OCI-LY1 (cell line): ENCODE measurements around the gene VKORC1.

Experiments
- H2AFZ ChIP-seq: fragments of 200-600 bp; sonication (generic), shearing (Covaris generic); 2 replicates; pipeline ENCODE4 v1.6.0; 2014; ENCODE audit warnings: antibody characterized with exemption, mild to moderate bottlenecking, low read length
- H3F3A ChIP-seq: fragments of 200-600 bp; sonication (generic), shearing (Covaris generic); 2 replicates; pipeline ENCODE4 v1.6.0; 2014; ENCODE audit warnings: mild to moderate bottlenecking, antibody characterized with exemption, low read length, moderate library complexity; ENCODE audit not compliant: insufficient read depth
- H3K27ac ChIP-seq: fragments of 200-600 bp; sonication (generic); 2 replicates; pipeline ENCODE4 v1.5.1; 2014; ENCODE audit warnings: low read length, mixed run types, mild to moderate bottlenecking, low read depth; ENCODE audit not compliant: poor library complexity, severe bottlenecking
- H3K27me3 ChIP-seq: fragments of 200-600 bp; sonication (generic); 2 replicates; pipeline ENCODE4 v1.6.0; 2014; ENCODE audit warnings: antibody characterized with exemption, mild to moderate bottlenecking, low read length, moderate library complexity; ENCODE audit not compliant: insufficient read depth
- H3K36me3 ChIP-seq: fragments of 200-600 bp; sonication (generic); 2 replicates; pipeline ENCODE4 v1.6.1; 2014; ENCODE audit warnings: mild to moderate bottlenecking, antibody characterized with exemption, low read length, moderate library complexity, mixed read lengths; ENCODE audit not compliant: insufficient read depth
- H3K4me1 ChIP-seq: fragments of 200-600 bp; sonication (generic); 2 replicates; pipeline ENCODE4 v1.5.1; 2014; ENCODE audit warnings: mild to moderate bottlenecking, low read length, moderate library complexity; ENCODE audit not compliant: insufficient read depth, severe bottlenecking
- H3K4me2 ChIP-seq: fragments of 200-600 bp; sonication (generic), shearing (Covaris generic); 2 replicates; pipeline ENCODE4 v1.6.1; 2014; ENCODE audit warnings: low read length
- H3K4me3 ChIP-seq: fragments of 200-600 bp; sonication (generic); 2 replicates; pipeline ENCODE4 v1.5.1; 2014; ENCODE audit warnings: low read length, low read depth, mild to moderate bottlenecking, mixed read lengths; ENCODE audit not compliant: poor library complexity, severe bottlenecking
- H3K79me2 ChIP-seq: fragments of 200-600 bp; shearing (Covaris generic); 2 replicates; pipeline ENCODE4 v1.6.1; 2016; ENCODE audit warnings: mixed run types, low read length, mixed read lengths; ENCODE audit not compliant: insufficient read depth
- H3K9ac ChIP-seq: fragments of 200-600 bp; sonication (generic), shearing (Covaris generic); 2 replicates; pipeline ENCODE4 v1.6.1; 2014; ENCODE audit warnings: mild to moderate bottlenecking, low read length, mixed read lengths
- H3K9me2 ChIP-seq: fragments of 200-600 bp; sonication (generic), shearing (Covaris generic); 2 replicates; pipeline ENCODE4 v1.6.1; 2014; ENCODE audit warnings: low read depth, mild to moderate bottlenecking, low read length, mixed read lengths
- H3K9me3 ChIP-seq: fragments of 200-600 bp; shearing (Covaris generic); 2 replicates; pipeline ENCODE4 v1.6.1; 2014; ENCODE audit warnings: low read length, mixed read lengths
- H4K20me1 ChIP-seq: fragments of 200-600 bp; sonication (generic), shearing (Covaris generic); 2 replicates; pipeline ENCODE4 v1.6.0; 2016; ENCODE audit warnings: mild to moderate bottlenecking, low read length; ENCODE audit not compliant: insufficient read depth
- EZH2 ChIP-seq: fragments of 200-600 bp; sonication (generic), shearing (Covaris generic); IDR thresholded peaks from 2 replicates; pipeline ENCODE4 v1.8.0; 2017; ENCODE audit warnings: borderline replicate concordance, mixed run types, mild to moderate bottlenecking, antibody characterized with exemption, low read length, moderate library complexity, mixed read lengths
- TF ChIP-seq, protein P1 (sequence below): fragments of 200-600 bp; sonication (generic), shearing (Covaris generic); IDR thresholded peaks from 2 replicates; pipeline ENCODE4 v1.5.1; 2017; ENCODE audit warnings: mild to moderate bottlenecking, antibody characterized with exemption, low read length, moderate library complexity, mixed read lengths

Gene VKORC1

DNA sequence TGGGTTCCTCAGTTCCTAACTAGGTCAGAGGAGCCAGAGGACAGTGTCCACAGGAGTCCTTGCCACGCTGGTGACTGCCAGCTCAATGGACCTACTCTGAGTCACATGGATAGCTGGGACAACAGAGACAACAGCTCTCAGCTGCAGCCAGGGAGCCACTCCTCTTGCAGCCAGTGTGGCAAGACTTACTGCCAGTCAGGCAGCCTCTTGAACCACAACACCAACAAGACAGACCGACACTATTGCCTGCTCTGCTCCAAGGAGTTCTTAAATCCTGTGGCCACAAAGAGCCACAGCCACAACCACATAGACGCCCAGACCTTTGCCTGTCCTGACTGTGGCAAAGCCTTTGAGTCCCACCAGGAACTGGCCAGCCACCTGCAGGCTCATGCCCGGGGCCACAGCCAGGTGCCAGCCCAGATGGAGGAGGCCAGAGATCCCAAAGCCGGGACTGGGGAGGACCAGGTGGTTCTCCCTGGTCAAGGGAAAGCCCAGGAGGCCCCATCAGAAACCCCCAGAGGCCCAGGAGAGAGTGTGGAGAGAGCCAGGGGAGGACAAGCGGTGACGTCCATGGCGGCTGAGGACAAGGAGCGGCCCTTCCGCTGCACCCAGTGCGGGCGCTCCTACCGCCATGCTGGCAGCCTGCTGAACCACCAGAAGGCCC lies 13.7 kb downstream of the VKORC1 start:
- Histone ChIP-seq H3F3A (no peaks in the 10 kb centered on the region), H3K9me2 (no peaks in the 10 kb centered on the region), H3K79me2 (no peaks in the 10 kb centered on the region), H3K9ac (no peak overlapping the region), H3K4me3 (no peak overlapping the region), H3K36me3 (peaks cover 69% of the 10 kb centered on the region), H3K9me3 (no peaks in the 10 kb centered on the region), H3K27me3 (no peaks in the 10 kb centered on the region), H2AFZ (no peak overlapping the region), H3K4me2 (no peak overlapping the region), H3K27ac (no peak overlapping the region), H3K4me1 (no peaks in the 10 kb centered on the region), H4K20me1 (no peaks in the 10 kb centered on the region)
- TF ChIP-seq, protein P1, sequence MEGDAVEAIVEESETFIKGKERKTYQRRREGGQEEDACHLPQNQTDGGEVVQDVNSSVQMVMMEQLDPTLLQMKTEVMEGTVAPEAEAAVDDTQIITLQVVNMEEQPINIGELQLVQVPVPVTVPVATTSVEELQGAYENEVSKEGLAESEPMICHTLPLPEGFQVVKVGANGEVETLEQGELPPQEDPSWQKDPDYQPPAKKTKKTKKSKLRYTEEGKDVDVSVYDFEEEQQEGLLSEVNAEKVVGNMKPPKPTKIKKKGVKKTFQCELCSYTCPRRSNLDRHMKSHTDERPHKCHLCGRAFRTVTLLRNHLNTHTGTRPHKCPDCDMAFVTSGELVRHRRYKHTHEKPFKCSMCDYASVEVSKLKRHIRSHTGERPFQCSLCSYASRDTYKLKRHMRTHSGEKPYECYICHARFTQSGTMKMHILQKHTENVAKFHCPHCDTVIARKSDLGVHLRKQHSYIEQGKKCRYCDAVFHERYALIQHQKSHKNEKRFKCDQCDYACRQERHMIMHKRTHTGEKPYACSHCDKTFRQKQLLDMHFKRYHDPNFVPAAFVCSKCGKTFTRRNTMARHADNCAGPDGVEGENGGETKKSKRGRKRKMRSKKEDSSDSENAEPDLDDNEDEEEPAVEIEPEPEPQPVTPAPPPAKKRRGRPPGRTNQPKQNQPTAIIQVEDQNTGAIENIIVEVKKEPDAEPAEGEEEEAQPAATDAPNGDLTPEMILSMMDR = no peak
- no peak for TF ChIP-seq EZH2

DNA sequence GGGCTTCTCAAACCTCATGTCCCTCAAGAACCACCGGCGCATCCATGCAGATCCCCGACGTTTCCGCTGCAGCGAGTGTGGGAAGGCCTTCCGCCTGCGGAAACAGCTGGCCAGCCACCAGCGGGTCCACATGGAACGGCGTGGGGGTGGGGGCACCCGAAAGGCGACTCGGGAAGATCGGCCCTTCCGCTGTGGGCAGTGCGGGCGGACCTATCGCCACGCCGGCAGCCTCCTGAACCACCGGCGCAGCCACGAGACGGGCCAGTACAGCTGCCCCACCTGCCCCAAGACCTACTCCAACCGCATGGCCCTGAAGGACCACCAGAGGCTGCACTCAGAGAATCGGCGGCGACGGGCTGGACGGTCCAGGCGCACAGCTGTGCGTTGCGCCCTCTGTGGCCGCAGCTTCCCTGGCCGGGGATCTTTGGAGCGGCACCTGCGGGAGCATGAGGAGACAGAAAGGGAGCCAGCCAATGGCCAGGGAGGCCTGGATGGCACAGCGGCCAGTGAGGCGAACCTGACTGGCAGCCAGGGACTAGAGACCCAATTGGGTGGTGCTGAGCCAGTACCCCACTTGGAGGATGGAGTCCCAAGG lies 14.5 kb downstream of the VKORC1 start:
- Histone ChIP-seq H3K4me1 (peaks cover 5% of the 10 kb centered on the region), H3K36me3 (peaks cover 69% of the 10 kb centered on the region), H4K20me1 (no peaks in the 10 kb centered on the region), H3K4me2 (no peak overlapping the region), H3K27ac (no peak overlapping the region), H3K27me3 (no peaks in the 10 kb centered on the region), H3K4me3 (no peak overlapping the region), H3K9me2 (no peaks in the 10 kb centered on the region), H3F3A (no peaks in the 10 kb centered on the region), H3K9me3 (no peaks in the 10 kb centered on the region), H3K79me2 (no peaks in the 10 kb centered on the region), H3K9ac (no peak overlapping the region), H2AFZ (no peak overlapping the region)
- TF ChIP-seq, protein P1 = no peak
- no peak for TF ChIP-seq EZH2

DNA sequence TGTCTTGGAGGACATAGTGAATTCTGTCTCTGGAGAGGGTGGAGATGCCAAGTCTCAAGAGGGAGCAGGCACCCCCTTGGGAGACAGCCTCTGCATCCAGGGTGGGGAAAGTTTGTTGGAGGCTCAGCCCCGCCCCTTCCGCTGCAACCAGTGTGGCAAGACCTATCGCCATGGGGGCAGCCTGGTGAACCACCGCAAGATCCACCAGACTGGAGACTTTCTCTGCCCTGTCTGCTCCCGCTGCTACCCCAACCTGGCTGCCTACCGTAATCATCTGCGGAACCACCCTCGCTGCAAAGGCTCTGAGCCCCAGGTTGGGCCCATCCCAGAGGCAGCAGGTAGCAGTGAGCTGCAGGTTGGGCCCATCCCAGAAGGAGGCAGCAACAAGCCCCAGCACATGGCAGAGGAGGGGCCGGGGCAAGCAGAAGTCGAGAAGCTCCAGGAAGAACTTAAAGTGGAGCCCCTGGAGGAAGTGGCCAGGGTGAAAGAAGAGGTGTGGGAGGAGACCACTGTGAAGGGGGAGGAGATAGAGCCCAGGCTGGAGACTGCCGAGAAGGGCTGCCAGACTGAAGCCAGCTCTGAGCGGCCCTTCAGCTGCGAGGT lies 15.2 kb downstream of the VKORC1 start:
- peaks cover 9% of the 10 kb centered on the region for H3K4me1 ChIP-seq
- H3K4me3 ChIP-seq = no peak overlapping the region
- H3K9me3 ChIP-seq = no peaks in the 10 kb centered on the region
- H3K36me3 ChIP-seq = peaks cover 68% of the 10 kb centered on the region
- no peaks in the 10 kb centered on the region for H3K9me2 ChIP-seq
- no peaks in the 10 kb centered on the region for H3F3A ChIP-seq
- no peaks in the 10 kb centered on the region for H4K20me1 ChIP-seq
- TF ChIP-seq EZH2 = no peak
- TF ChIP-seq, protein P1 = no peak
- no peak overlapping the region for H3K9ac ChIP-seq
- 0 out of 2 replicates have a peak, but pooled peaks cover 3% of the 10 kb centered on the region for H3K79me2 ChIP-seq
- no peak overlapping the region for H2AFZ ChIP-seq
- no peak overlapping the region for H3K4me2 ChIP-seq
- no peaks in the 10 kb centered on the region for H3K27me3 ChIP-seq
- no peak overlapping the region for H3K27ac ChIP-seq
